K562 (cell line): Measurements from ENCODE around the gene TUT1. TPM values are rescaled to one million over a fixed set of nuclear protein-coding genes. Genes with fewer than 3 reads are reported as not detected.

Source experiments
- ATAC-seq: fragments of 200-7000 bp; cut with Tn5 transposase; 3 replicates; pipeline ENCODE4 v1.9.1; 2020; ENCODE audit warnings: moderate library complexity
- BruUV-seq: library from RNA; stranded (reverse); fragments of 400-500 nt; replicated peaks from 2 replicates; lab custom pipeline; 2021; lab: Mats Ljungman, UMichigan
- CTCF ChIA-PET: fragments of 300-600 bp; formaldehyde crosslinking; extraction: SDS; loops from one replicate; lab custom pipeline; 2021; ENCODE audit warnings: low intra/inter-chr PET ratio; lab: Yijun Ruan, JAX
- POLR2A ChIA-PET: fragments of 300-600, 350-650 bp; sonication (Branson Sonifier 250); formaldehyde crosslinking; extraction: SDS; loops from one replicate; lab custom pipeline; 2021; ENCODE audit warnings: antibody characterized with exemption, inconsistent platforms; lab: Yijun Ruan, JAX
- DNase-seq, 4 experiments: peaks; one replicate each; pipeline versions ENCODE4 v3.0.0 to v3.0.0-alpha.2; 2011 to 2018; ENCODE audit warnings: low spot score in 3 of 4, mixed read lengths in 3 of 4; ENCODE audit errors: extremely low read depth in 1 of 4
- FAIRE-seq: peaks from 2 replicates; lab custom pipeline; 2011; peaks lifted over from hg19 to GRCh38; lab: Jason Lieb, UNC
- H2AFZ ChIP-seq: 2 replicates; pipeline ENCODE4 v1.6.0; 2011; ENCODE audit warnings: low read depth, low read length, control low read depth, inconsistent platforms
- H3K27ac ChIP-seq: fragments of 200-600 bp; 3 replicates; pipeline ENCODE4 v1.8.0; 2011; ENCODE audit warnings: low read depth, mild to moderate bottlenecking, control low read depth, inconsistent platforms, low read length, moderate library complexity, mixed read lengths; ENCODE audit errors: extremely low read depth
- H3K27me3 ChIP-seq, 2 experiments: fragments of 300-600 bp in 1 of 2; 2 replicates in 1 of 2; 3 replicates in 1 of 2; pipeline versions ENCODE4 v1.6.0 to v1.8.0; 2011; ENCODE audit warnings: inconsistent platforms in 2 of 2, low read length in 2 of 2, mild to moderate bottlenecking in 1 of 2, mixed read lengths in 1 of 2, moderate library complexity in 1 of 2; ENCODE audit not compliant: control insufficient read depth in 2 of 2, insufficient read depth in 2 of 2
- H3K36me3 ChIP-seq: fragments of 300-600 bp; 3 replicates; pipeline ENCODE4 v1.8.0; 2011; ENCODE audit warnings: mild to moderate bottlenecking, low read length, inconsistent platforms; ENCODE audit not compliant: control insufficient read depth, insufficient read depth
- H3K4me1 ChIP-seq, 2 experiments: fragments of 200-600 bp in 1 of 2; replicated peaks in 1 of 2; 2 replicates in 1 of 2; 3 replicates in 1 of 2; pipeline versions ENCODE4 v1.5.1 to v1.8.0; 2011; ENCODE audit warnings: inconsistent platforms in 2 of 2, low read length in 2 of 2, mild to moderate bottlenecking in 1 of 2, mixed read lengths in 1 of 2, moderate library complexity in 1 of 2; ENCODE audit not compliant: control insufficient read depth in 2 of 2, insufficient read depth in 2 of 2
- H3K4me2 ChIP-seq: 2 replicates; pipeline ENCODE4 v1.6.1; 2011; ENCODE audit warnings: low read length, control low read depth, inconsistent platforms, mixed read lengths; ENCODE audit not compliant: insufficient read depth
- H3K4me3 ChIP-seq: fragments of 200-600 bp; sonication (generic), shearing (Covaris generic); 2 replicates; pipeline ENCODE4 v1.5.1; 2016; ENCODE audit warnings: control low read depth, inconsistent platforms
- H3K79me2 ChIP-seq: fragments of 200-600 bp; 3 replicates; pipeline ENCODE4 v1.8.0; 2011; ENCODE audit warnings: low read length, inconsistent platforms; ENCODE audit not compliant: control insufficient read depth, insufficient read depth
- H3K9ac ChIP-seq, 2 experiments: 2 replicates each; pipeline versions ENCODE4 v1.6.0 to v1.6.1; 2011; ENCODE audit warnings: low read depth in 2 of 2, low read length in 2 of 2, control low read depth in 1 of 2, inconsistent platforms in 1 of 2, mild to moderate bottlenecking in 1 of 2, mixed read lengths in 1 of 2; ENCODE audit not compliant: insufficient read depth in 1 of 2
- H3K9me1 ChIP-seq: one replicate; pipeline ENCODE4 v1.6.0; 2011; ENCODE audit warnings: inconsistent platforms, mild to moderate bottlenecking, low read length, moderate library complexity; ENCODE audit not compliant: control insufficient read depth, insufficient read depth
- H3K9me3 ChIP-seq: replicated peaks from 2 replicates; pipeline ENCODE4 v1.5.1; 2011; ENCODE audit warnings: low read depth, low read length, inconsistent platforms; ENCODE audit not compliant: control insufficient read depth, insufficient read depth
- H4K20me1 ChIP-seq: replicated peaks from 2 replicates; pipeline ENCODE4 v1.6.1; 2011; ENCODE audit warnings: low read length, inconsistent platforms, mixed read lengths; ENCODE audit not compliant: control insufficient read depth, insufficient read depth
- STAG1 ChIP-seq: sonication (generic); formaldehyde crosslinking; IDR thresholded peaks from 2 replicates; pipeline ENCODE4 v1.5.0; 2020; ENCODE audit warnings: missing genetic modification reagents, borderline replicate concordance
- ZBTB33 ChIP-seq: sonication (generic); formaldehyde crosslinking; IDR thresholded peaks from 2 replicates; pipeline ENCODE4 v1.8.1; 2023; ENCODE audit warnings: mild to moderate bottlenecking, missing genetic modification reagents
- ZKSCAN3 ChIP-seq: fragments of 250-450 bp; sonication (Bioruptor Pico); IDR thresholded peaks from 2 replicates; pipeline ENCODE4 v1.4.0; 2020
- ZNF224 ChIP-seq: sonication (generic); formaldehyde crosslinking; IDR thresholded peaks from 2 replicates; pipeline ENCODE4 v1.8.0; 2022; ENCODE audit warnings: mild to moderate bottlenecking, missing genetic modification reagents
- ZNF316 ChIP-seq: fragments of 450-650 bp; IDR thresholded peaks from 2 replicates; pipeline ENCODE4 v1.6.1; 2016
- WGBS: fragments of 100-300 bp; shearing (Covaris generic); methylation state at CpG from one replicate; pipeline ENCODE4 v1.1.6; 2016; ENCODE audit warnings: low coverage, mixed read lengths; ENCODE audit not compliant: insufficient coverage; ENCODE audit errors: missing lambda C conversion rate; 5-methylcytosine and 5-hydroxymethylcytosine counted together
- in situ Hi-C: fragments of 300-500 bp; cut with MboI; formaldehyde crosslinking; loops from 4 replicates; pipeline ENCODE4 v1.15.0; 2018; ENCODE audit warnings: inconsistent platforms, mixed read lengths
- intact Hi-C: fragments of 100-400 bp; cut with micrococcal nuclease; formaldehyde crosslinking; loops from 2 replicates; pipeline ENCODE4 v1.14.2; 2022
- polyA plus RNA-seq, 8 experiments: library from polyadenylated mRNA; depleted of rRNA in 4 of 8; stranded (reverse) in 5 of 8; unstranded in 3 of 8; fragments of >200 nt; fragmentation: Nextera tagmentation in 2 of 8; fragmentation: Illumina TruSeq in 1 of 8; extraction: Ambion mirVana in 2 of 8; extraction: Trizol in 1 of 8; gene quantifications; 2 replicates each; pipeline versions ENCODE4 v1.2.1 to v1.2.3, GENCODE V29; 2011 to 2014; ENCODE audit warnings: inconsistent platforms in 1 of 8, missing spikeins in 1 of 8
- total RNA-seq, 7 experiments: library from RNA; depleted of rRNA in 6 of 7; stranded (reverse); fragments of >200 nt in 6 of 7; fragmentation: Illumina TruSeq in 2 of 7; extraction: Trizol in 2 of 7; gene quantifications; 2 replicates each; pipeline versions ENCODE4 v1.2.1 to v1.2.3, GENCODE V29; 2011 to 2021; ENCODE audit warnings: low replicate concordance in 1 of 7

The TUT1 gene
- total and polyA plus RNA-seq, 9 of the 15 experiments (the other 6 are each of a cell fraction or from before 2014, with no cell fraction given): 0.66 to 44.3 (median 15.7) TPM

- Histone ChIP-seq H3K4me3 (no peak overlapping the region), H3K9ac (0 out of 4 replicates have a peak overlapping the region, but pooled peaks of 1 of the 2 experiments have one; percentile 24), H4K20me1 (peaks cover 14% of the 10 kb centered on the region), H3K4me1 (peaks cover 5 to 12% of the 10 kb centered on the region in 2 experiments; a peak in 3 of 5 replicates), H3K9me3 (no peaks in the 10 kb centered on the region), H3K36me3 (peaks cover 92% of the 10 kb centered on the region), H3K4me2 (no peak overlapping the region), H2AFZ (no peak overlapping the region)
- no TSS peak for BruUV-seq
- DNase-seq (no peak), FAIRE-seq (no peak)
- 90% methylated on average over 8 of the region's 8 CpGs for WGBS
- CTCF ChIA-PET: no interaction called here
- TF ChIP-seq ZNF316 (peak; percentile 28; the same call in 1 of the 2 replicates), ZKSCAN3 (no peak), STAG1 (CRISPR knock-in tag) (no peak), ZNF224 (CRISPR knock-in tag) (no peak), ZBTB33 (CRISPR knock-in tag) (peak; percentile 16; the same call in 1 of the 2 replicates)
- TF ChIP-seq, all 486 proteins: peak for 2
- H3K79me2 ChIP-seq: peaks cover 74% of the 10 kb centered on the region
- no peak overlapping the region for H3K27ac ChIP-seq
- no peaks in the 10 kb centered on the region for H3K9me1 ChIP-seq
- POLR2A ChIA-PET: interaction anchor here (0.6 to 1.8 kb wide), 8 partner anchors 8 to 194 kb away, joined by 3 to 5 read pairs (median 4); partner anchors contain the start of gene EEF1G
- in situ Hi-C loops: no loop called here
- intact Hi-C loops: no loop called here
- H3K27me3 ChIP-seq: no peaks in the 10 kb centered on the region
- ATAC-seq: no peak
Observed at GRCh38 chr11:62566247-62566646, 25.1 kb downstream of the TUT1 start.
